HG03280 (cell line): ENCODE measurements around the gene RASD1.

Source experiments
- ATAC-seq: cut with Tn5 transposase; IDR thresholded peaks from one replicate; pipeline ENCODE4 v1.9.1; 2021; ENCODE audit warnings: mild to moderate bottlenecking, moderate library complexity; ENCODE audit not compliant: unreplicated experiment

Gene RASD1

GRCh38 chr17:17511881-17512858 is 16.0 kb upstream of the RASD1 start:
- ATAC-seq, result no peak

- ATAC-seq, result no peak
Observed at GRCh38 chr17:17511293-17511741, 15.1 kb upstream of the RASD1 start.

GRCh38 chr17:17510456-17511292 is 14.5 kb upstream of the RASD1 start:
- no peak for ATAC-seq

GRCh38 chr17:17509601-17510425 is 13.6 kb upstream of the RASD1 start:
- ATAC-seq, result no peak

- ATAC-seq, result no peak
Observed at GRCh38 chr17:17508646-17509591, 12.7 kb upstream of the RASD1 start.

- no peak for ATAC-seq
Observed at GRCh38 chr17:17508019-17508535, 11.9 kb upstream of the RASD1 start.

- no peak for ATAC-seq
Observed at GRCh38 chr17:17507465-17508011, 11.3 kb upstream of the RASD1 start.

- ATAC-seq, result no peak
Observed at GRCh38 chr17:17506893-17507464, 10.8 kb upstream of the RASD1 start.

GRCh38 chr17:17506181-17506741 is 10.1 kb upstream of the RASD1 start:
- ATAC-seq, result no peak

GRCh38 chr17:17505610-17506171 is 9.5 kb upstream of the RASD1 start:
- no peak for ATAC-seq

- ATAC-seq, result no peak
Observed at GRCh38 chr17:17505151-17505550, 9.0 kb upstream of the RASD1 start.

GRCh38 chr17:17504341-17505140 is 8.3 kb upstream of the RASD1 start:
- no peak for ATAC-seq

- no peak for ATAC-seq
Observed at GRCh38 chr17:17503566-17504130, 7.5 kb upstream of the RASD1 start.

GRCh38 chr17:17502741-17503565 is 6.8 kb upstream of the RASD1 start:
- no peak for ATAC-seq

- no peak for ATAC-seq
Observed at GRCh38 chr17:17500999-17501605, 4.9 kb upstream of the RASD1 start.
